PC-9 (cell line): Measurements from ENCODE around the gene APOBR. TPM values are rescaled to one million over a fixed set of nuclear protein-coding genes. Genes with fewer than 3 reads are reported as not detected.

Experiments
- BruUV-seq: library from RNA; stranded (reverse); fragments of 400-500 nt; replicated peaks from 2 replicates; lab custom pipeline; 2021; lab: Mats Ljungman, UMichigan
- CTCF ChIA-PET: fragments of 300-600 bp; sonication (Branson Sonifier 250); formaldehyde crosslinking; loops from one replicate; lab custom pipeline; 2022; ENCODE audit warnings: antibody characterized with exemption; lab: Charles Lee
- POLR2A ChIA-PET: fragments of 300-600 bp; sonication (Branson Sonifier 250); formaldehyde crosslinking; loops from one replicate; lab custom pipeline; 2022; ENCODE audit warnings: antibody characterized with exemption; ENCODE audit not compliant: unreplicated experiment; lab: Charles Lee
- DNase-seq, 2 experiments: peaks; one replicate each; pipeline versions ENCODE4 v3.0.0 to v3.0.0-alpha.2; 2015 to 2022; ENCODE audit warnings: mixed read lengths in 1 of 2
- H2AFZ ChIP-seq: fragments of 200-600 bp; sonication (generic); 2 replicates; pipeline ENCODE4 v1.8.1; 2017; ENCODE audit warnings: antibody characterized with exemption
- H3F3A ChIP-seq: fragments of 200-600 bp; sonication (generic); 2 replicates; pipeline ENCODE4 v1.8.1; 2017; ENCODE audit warnings: antibody characterized with exemption, mild to moderate bottlenecking, low read depth; ENCODE audit not compliant: insufficient read depth
- H3K27ac ChIP-seq: fragments of 200-600 bp; sonication (generic); 2 replicates; pipeline ENCODE4 v1.6.1; 2016; ENCODE audit warnings: mixed run types
- H3K27me3 ChIP-seq: fragments of 200-600 bp; sonication (generic); 2 replicates; pipeline ENCODE4 v1.6.1; 2016; ENCODE audit warnings: low read depth, mixed run types; ENCODE audit not compliant: insufficient read depth
- H3K36me3 ChIP-seq: fragments of 200-600 bp; sonication (generic); 2 replicates; pipeline ENCODE4 v1.6.1; 2016; ENCODE audit warnings: low read depth, mixed run types
- H3K4me1 ChIP-seq: fragments of 200-600 bp; sonication (generic); replicated peaks from 2 replicates; pipeline ENCODE4 v1.6.1; 2016; ENCODE audit warnings: mixed run types; ENCODE audit not compliant: insufficient read depth
- H3K4me2 ChIP-seq: fragments of 200-600 bp; sonication (generic); 2 replicates; pipeline ENCODE4 v1.6.1; 2017; ENCODE audit warnings: mixed run types
- H3K4me3 ChIP-seq: fragments of 200-600 bp; sonication (generic); 2 replicates; pipeline ENCODE4 v1.6.1; 2016; ENCODE audit warnings: mixed run types
- H3K79me2 ChIP-seq: fragments of 200-600 bp; sonication (generic); 2 replicates; pipeline ENCODE4 v1.6.1; 2017; ENCODE audit warnings: low read depth, mixed run types
- H3K9me2 ChIP-seq: fragments of 200-600 bp; sonication (generic); 2 replicates; pipeline ENCODE4 v1.8.1; 2017; ENCODE audit warnings: mild to moderate bottlenecking; ENCODE audit not compliant: insufficient read depth
- H3K9me3 ChIP-seq: fragments of 200-600 bp; sonication (generic); 2 replicates; pipeline ENCODE4 v1.8.1; 2016; ENCODE audit warnings: low read depth; ENCODE audit not compliant: insufficient read depth
- H4K20me1 ChIP-seq: fragments of 200-600 bp; sonication (generic); 2 replicates; pipeline ENCODE4 v1.8.1; 2017; ENCODE audit not compliant: insufficient read depth
- CTCF ChIP-seq: fragments of 200-600 bp; sonication (generic); conservative IDR thresholded peaks from 2 replicates; pipeline ENCODE4 v1.6.1; 2017; ENCODE audit warnings: mixed run types, antibody characterized with exemption, mild to moderate bottlenecking, moderate library complexity
- EZH2 ChIP-seq: fragments of 200-600 bp; sonication (generic); IDR thresholded peaks from 2 replicates; pipeline ENCODE4 v1.8.0; 2017; ENCODE audit warnings: antibody characterized with exemption, low read depth
- intact Hi-C: fragments of 100-400 bp; cut with micrococcal nuclease; formaldehyde crosslinking; loops from one replicate; pipeline ENCODE4 v1.10.0; 2022; ENCODE audit not compliant: unreplicated experiment
- total RNA-seq: library from RNA; stranded (reverse); gene quantifications from 2 replicates; pipeline ENCODE4 v1.2.3, GENCODE V29; 2021

Gene APOBR
- total RNA-seq, 1 experiment from 2014 or later = 2.4 TPM

DNA sequence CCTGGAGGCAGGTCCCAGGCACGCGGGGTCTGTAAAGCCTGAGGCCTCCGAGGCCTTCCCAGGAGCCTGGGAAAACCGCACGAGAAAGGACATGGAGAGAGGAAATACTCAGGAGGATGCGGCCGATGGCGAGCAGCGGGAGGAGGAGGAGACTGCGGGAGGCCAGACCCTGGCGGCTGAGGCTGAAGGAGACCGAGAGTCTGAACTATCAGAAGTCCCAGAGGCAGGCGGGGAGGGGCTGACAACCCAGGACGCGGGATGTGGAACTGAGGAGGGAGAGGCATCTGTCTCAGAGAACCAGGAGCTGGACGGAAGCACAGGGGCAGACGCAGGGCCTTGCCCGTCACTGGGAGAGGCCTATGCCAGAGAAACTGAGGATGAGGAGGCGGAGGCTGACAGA, 2.4 kb downstream of the APOBR start:
- intact Hi-C loops = no loop called here
- Histone ChIP-seq H3K4me1 (peaks cover 31% of the 10 kb centered on the region), H4K20me1 (no peaks in the 10 kb centered on the region), H3K27me3 (no peaks in the 10 kb centered on the region), H3K36me3 (no peaks in the 10 kb centered on the region), H2AFZ (no peak overlapping the region), H3K4me2 (no peak overlapping the region), H3K9me2 (no peaks in the 10 kb centered on the region), H3K9me3 (no peaks in the 10 kb centered on the region), H3K4me3 (no peak overlapping the region), H3F3A (peaks cover 13% of the 10 kb centered on the region; the same call in 1 of the 2 replicates), H3K79me2 (no peaks in the 10 kb centered on the region), H3K27ac (no peak overlapping the region)
- POLR2A ChIA-PET = no interaction called here
- DNase-seq = no peak
- CTCF ChIA-PET = interaction anchor here (0.6 kb wide), 1 partner anchor 101 kb away, joined by 3 read pairs; no protein-coding TSS in a partner anchor
- TF ChIP-seq EZH2 = no peak
- BruUV-seq = no TSS peak

- no TSS peak for BruUV-seq
Observed at GRCh38 chr16:28497386-28497785, 2.9 kb downstream of the APOBR start.

GRCh38 chr16:28497861-28498599, 3.6 kb downstream of the APOBR start:
- no peaks in the 10 kb centered on the region for H3K9me3 ChIP-seq
- no peak for DNase-seq
- CTCF ChIA-PET = interaction anchor here (0.5 kb wide), 1 partner anchor 13 kb away, joined by 3 read pairs; no protein-coding TSS in a partner anchor
- peaks cover 13% of the 10 kb centered on the region; the same call in 1 of the 2 replicates for H3F3A ChIP-seq
- H3K4me1 ChIP-seq = peaks cover 31% of the 10 kb centered on the region
- H2AFZ ChIP-seq = no peak overlapping the region
- H3K27me3 ChIP-seq = no peaks in the 10 kb centered on the region
- H3K36me3 ChIP-seq = no peaks in the 10 kb centered on the region
- no peak for TF ChIP-seq CTCF
- TF ChIP-seq EZH2 = no peak
- H4K20me1 ChIP-seq = no peaks in the 10 kb centered on the region
- intact Hi-C loops = no loop called here
- H3K4me2 ChIP-seq = no peak overlapping the region
- POLR2A ChIA-PET = no interaction called here
- no peaks in the 10 kb centered on the region for H3K79me2 ChIP-seq
- no peak overlapping the region for H3K27ac ChIP-seq
- H3K9me2 ChIP-seq = no peaks in the 10 kb centered on the region
- no TSS peak for BruUV-seq
- no peak overlapping the region for H3K4me3 ChIP-seq

More at GRCh38 chr16:28497386-28497785, 2.9 kb downstream of the APOBR start:
- no peak overlapping the region for H2AFZ ChIP-seq
- H3K4me3 ChIP-seq = no peak overlapping the region
- TF ChIP-seq EZH2 = no peak
- no peaks in the 10 kb centered on the region for H3K9me3 ChIP-seq
- H3K79me2 ChIP-seq = no peaks in the 10 kb centered on the region
- H3K4me1 ChIP-seq = peaks cover 31% of the 10 kb centered on the region
- peaks cover 13% of the 10 kb centered on the region; the same call in 1 of the 2 replicates for H3F3A ChIP-seq
- no peak overlapping the region for H3K4me2 ChIP-seq
- H3K27me3 ChIP-seq = no peaks in the 10 kb centered on the region
- DNase-seq = no peak
- POLR2A ChIA-PET = no interaction called here
- H3K36me3 ChIP-seq = no peaks in the 10 kb centered on the region
- H3K9me2 ChIP-seq = no peaks in the 10 kb centered on the region
- no peaks in the 10 kb centered on the region for H4K20me1 ChIP-seq
- H3K27ac ChIP-seq = no peak overlapping the region
- intact Hi-C loops = no loop called here
- CTCF ChIA-PET = no interaction called here

DNA sequence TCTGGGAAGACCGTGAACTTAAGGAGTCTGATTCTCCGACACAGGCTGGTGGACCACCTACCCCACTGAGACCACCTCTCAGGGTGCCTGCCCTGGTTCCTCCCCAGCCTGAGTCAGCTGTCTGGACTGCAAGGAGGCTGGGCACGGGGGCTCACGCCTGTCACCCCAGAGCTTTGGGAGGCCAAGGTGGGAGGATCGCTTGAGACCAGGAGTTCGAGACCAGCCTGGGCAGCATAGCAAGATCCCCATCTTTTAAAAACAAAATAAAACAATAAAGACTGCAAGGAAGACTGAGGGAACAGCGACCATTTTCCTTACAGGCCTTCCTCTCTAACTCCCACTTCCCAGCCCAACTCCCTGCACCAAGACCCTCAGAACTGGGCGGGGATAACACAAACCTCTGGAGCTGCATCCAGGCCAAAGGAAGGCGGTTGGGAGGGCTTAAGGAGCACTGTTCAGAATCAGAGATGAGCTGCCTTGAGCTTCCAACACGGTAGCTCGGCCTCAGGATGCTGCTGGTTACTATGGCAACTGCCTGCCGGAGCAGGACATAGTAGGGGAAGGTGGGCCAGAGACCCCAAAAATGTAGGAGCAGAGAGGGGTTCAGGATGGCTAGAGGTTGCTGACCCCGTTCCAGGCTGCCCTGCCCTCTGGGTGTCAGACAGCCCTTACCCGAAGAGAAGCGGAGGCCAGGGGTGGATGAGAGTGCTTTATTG, 4.4 kb downstream of the APOBR start:
- BruUV-seq = no TSS peak
- H2AFZ ChIP-seq = no peak overlapping the region
- no peaks in the 10 kb centered on the region for H3K36me3 ChIP-seq
- POLR2A ChIA-PET = no interaction called here
- CTCF ChIA-PET = no interaction called here
- intact Hi-C loops = no loop called here
- no peaks in the 10 kb centered on the region for H4K20me1 ChIP-seq
- DNase-seq = no peak
- peaks cover 21% of the 10 kb centered on the region; the same call in 1 of the 2 replicates for H3F3A ChIP-seq
- H3K9me2 ChIP-seq = no peaks in the 10 kb centered on the region
- H3K79me2 ChIP-seq = no peaks in the 10 kb centered on the region
- H3K27me3 ChIP-seq = no peaks in the 10 kb centered on the region
- H3K4me3 ChIP-seq = no peak overlapping the region
- H3K27ac ChIP-seq = no peak overlapping the region
- H3K9me3 ChIP-seq = no peaks in the 10 kb centered on the region
- H3K4me2 ChIP-seq = no peak overlapping the region
- TF ChIP-seq EZH2 (no peak), CTCF (no peak)
- H3K4me1 ChIP-seq = peaks cover 34% of the 10 kb centered on the region
